KMS-11 (cell line): ENCODE results near the gene GOLGA2.

ENCODE experiments used
- H2AFZ ChIP-seq: fragments of 200-600 bp; sonication (generic); 2 replicates; pipeline ENCODE4 v1.6.1; 2016; ENCODE audit warnings: antibody characterized with exemption, mixed run types, low read depth
- H3K27ac ChIP-seq: fragments of 200-600 bp; sonication (generic); 2 replicates; pipeline ENCODE4 v1.6.1; 2016; ENCODE audit warnings: mild to moderate bottlenecking, mixed run types
- H3K27me3 ChIP-seq: fragments of 200-600 bp; sonication (generic); 2 replicates; pipeline ENCODE4 v1.6.1; 2017; ENCODE audit warnings: mild to moderate bottlenecking, low read depth, mixed run types, moderate library complexity; ENCODE audit not compliant: insufficient read depth
- H3K36me3 ChIP-seq: fragments of 200-600 bp; sonication (generic); 2 replicates; pipeline ENCODE4 v1.6.1; 2017; ENCODE audit warnings: mild to moderate bottlenecking, mixed run types; ENCODE audit not compliant: insufficient read depth
- H3K4me1 ChIP-seq: fragments of 200-600 bp; sonication (generic); 2 replicates; pipeline ENCODE4 v1.6.1; 2016; ENCODE audit warnings: mild to moderate bottlenecking, low read depth, mixed run types; ENCODE audit not compliant: poor library complexity, severe bottlenecking
- H3K4me2 ChIP-seq: fragments of 200-600 bp; sonication (generic); 2 replicates; pipeline ENCODE4 v1.7.0; 2016; ENCODE audit warnings: mild to moderate bottlenecking, mixed run types
- H3K4me3 ChIP-seq: fragments of 200-600 bp; sonication (generic); IDR thresholded peaks from 2 replicates; pipeline ENCODE4 v1.6.1; 2017; ENCODE audit warnings: low read depth, low read length, mixed read lengths; ENCODE audit not compliant: insufficient read depth
- H3K79me2 ChIP-seq: fragments of 200-600 bp; sonication (generic); 2 replicates; pipeline ENCODE4 v1.6.1; 2016; ENCODE audit warnings: low read depth, mixed run types; ENCODE audit not compliant: insufficient read depth
- H3K9ac ChIP-seq: fragments of 200-600 bp; sonication (generic); 2 replicates; pipeline ENCODE4 v1.6.1; 2016; ENCODE audit warnings: mild to moderate bottlenecking, mixed run types
- H4K20me1 ChIP-seq: fragments of 200-600 bp; sonication (generic); 2 replicates; pipeline ENCODE4 v1.6.1; 2016; ENCODE audit warnings: mild to moderate bottlenecking, mixed run types; ENCODE audit not compliant: insufficient read depth
- CTCF ChIP-seq: fragments of 200-600 bp; sonication (generic); conservative IDR thresholded peaks from 2 replicates; pipeline ENCODE4 v1.6.1; 2017; ENCODE audit warnings: low read depth, mild to moderate bottlenecking, antibody characterized with exemption, low read length, moderate library complexity, mixed read lengths

Gene GOLGA2

DNA sequence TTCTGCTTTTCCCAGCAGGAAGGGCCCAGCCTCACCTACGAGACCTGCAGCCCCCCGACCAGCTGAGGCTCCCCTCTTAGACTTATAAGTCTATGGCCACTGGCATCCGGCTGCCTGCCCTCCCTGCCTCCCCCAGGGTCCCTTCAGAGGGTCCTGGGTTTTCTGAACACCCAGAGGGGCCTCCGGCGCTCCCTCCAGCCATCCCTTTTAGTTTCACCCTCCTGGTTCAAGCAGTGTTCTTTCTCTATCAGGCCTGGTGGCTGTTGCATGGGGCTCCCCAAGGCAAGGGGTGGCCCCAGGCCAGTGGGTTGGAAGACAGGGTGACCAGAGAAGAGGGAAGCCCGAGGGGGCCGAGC, 21.8 kb downstream of the GOLGA2 start:
- Histone ChIP-seq H3K4me1 (peaks cover 5% of the 10 kb centered on the region), H3K4me2 (no peak overlapping the region), H3K4me3 (no peak overlapping the region), H3K79me2 (no peaks in the 10 kb centered on the region), H3K36me3 (no peaks in the 10 kb centered on the region), H3K9ac (no peak overlapping the region), H2AFZ (no peak overlapping the region), H3K27ac (no peak overlapping the region), H3K27me3 (peaks cover 9% of the 10 kb centered on the region; the same call in 1 of the 2 replicates), H4K20me1 (no peaks in the 10 kb centered on the region)
- TF ChIP-seq CTCF = no peak

DNA sequence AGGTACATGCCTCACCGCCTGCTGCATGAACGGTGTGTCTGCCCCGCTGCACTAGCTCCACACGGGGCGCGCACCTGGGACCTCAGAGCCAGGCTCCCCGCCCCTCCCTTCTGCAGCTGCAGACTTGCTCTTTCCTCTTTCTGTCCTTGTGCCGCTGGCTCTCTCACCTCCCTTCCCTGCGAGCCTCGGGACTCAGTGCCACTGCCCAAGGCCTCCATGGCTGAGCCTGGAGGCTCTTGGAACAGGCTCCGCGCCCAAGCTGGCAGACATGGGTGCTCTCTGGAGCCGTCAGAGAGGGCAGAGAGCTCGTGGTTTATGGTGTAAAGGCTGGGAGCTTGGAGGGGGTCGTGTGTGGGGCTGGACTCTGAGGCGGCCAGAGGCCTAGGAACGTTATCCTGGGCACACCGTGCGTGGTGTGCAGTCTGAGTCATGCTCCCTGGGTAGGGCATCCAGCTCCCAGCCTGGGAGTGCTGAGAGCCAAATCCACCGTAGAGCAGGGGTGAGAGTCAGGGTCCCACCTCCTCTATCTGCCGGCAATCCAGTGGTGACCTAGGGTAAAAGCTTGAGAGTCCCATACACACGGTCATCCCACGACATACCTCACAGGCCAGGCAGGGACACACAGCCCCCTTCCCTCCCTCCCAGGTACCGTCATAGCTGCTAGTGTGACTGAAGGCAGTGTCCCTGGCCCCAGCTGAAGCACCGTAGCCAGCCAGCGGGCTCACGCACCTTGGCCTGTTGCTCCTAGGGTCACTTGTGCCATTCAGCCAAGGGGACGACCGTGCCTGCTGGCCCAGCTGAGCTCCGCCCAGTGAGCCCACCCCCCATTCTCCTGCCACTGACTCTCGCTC, 22.4 kb downstream of the GOLGA2 start:
- no peak for TF ChIP-seq CTCF
- H3K4me2 ChIP-seq = no peak overlapping the region
- H3K9ac ChIP-seq = no peak overlapping the region
- H3K79me2 ChIP-seq = no peaks in the 10 kb centered on the region
- no peak overlapping the region for H3K4me3 ChIP-seq
- no peaks in the 10 kb centered on the region for H4K20me1 ChIP-seq
- H2AFZ ChIP-seq = no peak overlapping the region
- H3K27ac ChIP-seq = no peak overlapping the region
- H3K27me3 ChIP-seq = peaks cover 13% of the 10 kb centered on the region; the same call in 1 of the 2 replicates
- no peaks in the 10 kb centered on the region for H3K36me3 ChIP-seq
- peaks cover 5% of the 10 kb centered on the region for H3K4me1 ChIP-seq

DNA sequence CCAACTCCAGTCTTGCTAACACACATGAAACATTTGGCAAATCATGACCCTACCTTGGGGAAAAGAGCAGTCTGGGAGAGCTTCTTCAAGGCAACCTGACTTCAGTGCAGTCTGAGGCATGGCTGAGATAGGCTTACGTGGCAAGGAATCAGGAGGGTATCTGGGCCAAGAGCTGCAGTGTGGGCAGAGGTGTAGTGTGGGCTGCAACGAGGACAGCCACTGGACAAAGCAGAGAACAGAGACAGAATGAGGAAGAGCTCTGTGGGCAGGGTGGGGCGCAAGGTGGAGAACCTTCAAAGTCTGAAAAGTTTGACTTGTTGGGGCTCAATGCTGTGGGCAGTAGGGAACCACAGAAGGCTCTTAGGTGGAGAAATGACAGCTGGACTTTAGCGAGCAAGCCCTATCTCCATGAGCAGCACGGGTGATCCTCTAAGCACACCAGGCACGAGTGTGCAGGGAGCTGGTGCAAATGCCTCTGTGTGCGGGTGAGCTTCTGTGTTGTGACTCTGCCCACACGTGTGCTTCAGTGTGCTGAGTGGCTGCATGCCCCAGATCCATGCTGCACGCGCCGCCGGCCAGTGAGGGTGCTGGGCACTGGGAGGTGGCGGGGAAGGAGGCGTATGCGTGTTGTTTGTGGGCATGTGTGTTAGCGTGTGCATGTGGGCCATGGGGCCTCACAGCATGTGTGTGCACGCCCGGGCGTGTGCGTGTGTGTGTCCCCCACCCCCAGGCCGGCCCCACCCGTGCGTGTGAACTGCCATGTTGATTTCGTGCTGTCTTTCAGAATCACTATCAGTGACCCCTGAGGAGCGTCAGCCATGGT, 23.3 kb downstream of the GOLGA2 start:
- peaks cover 13% of the 10 kb centered on the region; the same call in 1 of the 2 replicates for H3K27me3 ChIP-seq

DNA sequence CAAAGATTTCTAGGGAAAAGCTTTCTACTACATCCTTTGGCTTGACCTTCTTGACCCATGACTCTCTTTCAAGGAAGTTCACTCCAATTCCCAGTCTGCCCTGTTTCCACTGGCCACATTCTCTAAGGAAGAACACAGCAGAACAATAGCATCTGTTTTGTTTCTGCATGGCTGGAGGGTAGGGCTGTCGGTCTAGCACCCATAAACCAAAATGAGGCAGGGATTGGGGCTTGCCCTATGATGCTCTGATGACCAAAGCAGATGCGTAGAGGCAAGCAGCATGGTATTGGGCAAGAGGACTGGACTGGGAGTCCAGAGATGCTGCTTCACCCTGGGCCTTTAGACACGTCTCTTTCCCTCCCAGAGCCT, 24.1 kb downstream of the GOLGA2 start:
- no peak overlapping the region for H3K9ac ChIP-seq
- no peak overlapping the region for H3K27ac ChIP-seq
- H3K4me1 ChIP-seq = peaks cover 5% of the 10 kb centered on the region
- no peak overlapping the region for H3K4me2 ChIP-seq
- H3K36me3 ChIP-seq = no peaks in the 10 kb centered on the region
- TF ChIP-seq CTCF = no peak
- H3K4me3 ChIP-seq = no peak overlapping the region
- no peak overlapping the region for H2AFZ ChIP-seq
- H4K20me1 ChIP-seq = no peaks in the 10 kb centered on the region
- no peaks in the 10 kb centered on the region for H3K79me2 ChIP-seq
- H3K27me3 ChIP-seq = peaks cover 17% of the 10 kb centered on the region

More for the DNA sequence above, 23.3 kb downstream of the GOLGA2 start:
- Histone ChIP-seq H3K79me2 (no peaks in the 10 kb centered on the region), H3K36me3 (no peaks in the 10 kb centered on the region), H3K27ac (no peak overlapping the region), H3K4me1 (peaks cover 5% of the 10 kb centered on the region), H3K9ac (no peak overlapping the region), H4K20me1 (no peaks in the 10 kb centered on the region), H2AFZ (no peak overlapping the region), H3K4me2 (no peak overlapping the region), H3K4me3 (no peak overlapping the region)
- TF ChIP-seq CTCF = no peak
